HG02981 (cell line): ENCODE measurements around the gene AUTS2.

Experiments
- ATAC-seq: cut with Tn5 transposase; IDR thresholded peaks from one replicate; pipeline ENCODE4 v1.9.1; 2021; ENCODE audit warnings: mild to moderate bottlenecking, moderate library complexity; ENCODE audit not compliant: unreplicated experiment

The AUTS2 gene

GRCh38 chr7:70142247-70142932 lies 544.1 kb downstream of the AUTS2 start:
- no peak for ATAC-seq

- ATAC-seq = no peak
These were observed 545.1 kb downstream of the AUTS2 start for GRCh38 chr7:70143075-70144044.

GRCh38 chr7:70148997-70149396 lies 550.7 kb downstream of the AUTS2 start:
- no peak for ATAC-seq

- no peak for ATAC-seq
These were observed 554.0 kb downstream of the AUTS2 start for GRCh38 chr7:70152313-70152712.

- no peak for ATAC-seq
These were observed 555.7 kb downstream of the AUTS2 start for GRCh38 chr7:70153933-70154332.

GRCh38 chr7:70154521-70155180 lies 556.4 kb downstream of the AUTS2 start:
- no peak for ATAC-seq

- no peak for ATAC-seq
These were observed 557.8 kb downstream of the AUTS2 start for GRCh38 chr7:70156057-70156456.

GRCh38 chr7:70159121-70159520 lies 560.8 kb downstream of the AUTS2 start:
- ATAC-seq = no peak

- ATAC-seq = no peak
These were observed 567.3 kb downstream of the AUTS2 start for GRCh38 chr7:70165477-70166170.

GRCh38 chr7:70171369-70171920 lies 573.2 kb downstream of the AUTS2 start:
- no peak for ATAC-seq

GRCh38 chr7:70177166-70177565 lies 578.9 kb downstream of the AUTS2 start:
- no peak for ATAC-seq

GRCh38 chr7:70178211-70178610 lies 579.9 kb downstream of the AUTS2 start:
- no peak for ATAC-seq

GRCh38 chr7:70178787-70179186 lies 580.5 kb downstream of the AUTS2 start:
- no peak for ATAC-seq

- ATAC-seq = no peak
These were observed 584.2 kb downstream of the AUTS2 start for GRCh38 chr7:70182521-70182920.

- no peak for ATAC-seq
These were observed 585.0 kb downstream of the AUTS2 start for GRCh38 chr7:70183278-70183677.

GRCh38 chr7:70188901-70189650 lies 590.8 kb downstream of the AUTS2 start:
- no peak for ATAC-seq

- ATAC-seq = no peak
These were observed 591.5 kb downstream of the AUTS2 start for GRCh38 chr7:70189776-70190175.

- ATAC-seq = no peak
These were observed 592.0 kb downstream of the AUTS2 start for GRCh38 chr7:70190281-70190680.

GRCh38 chr7:70193514-70193913 lies 595.2 kb downstream of the AUTS2 start:
- ATAC-seq = no peak
